SK-MEL-5 (cell line): Measurements from ENCODE around the gene HPRT1. TPM values are rescaled to one million over a fixed set of nuclear protein-coding genes. Genes with fewer than 3 reads are reported as not detected.

Experiments
- DNase-seq: peaks from one replicate; pipeline ENCODE4 v3.0.0-alpha.2; 2016; ENCODE audit warnings: low read depth, low spot score
- in situ Hi-C: cut with HindIII; loops from 2 replicates; pipeline ENCODE4 v1.10.0; 2016; ENCODE audit warnings: low sequenced_read_pairs, high pct_unique_total_duplicates, low pct_unique_long_range_greater_than_20kb
- total RNA-seq: library from RNA; depleted of rRNA; stranded (reverse); fragments of >200 nt; shearing (Covaris generic); gene quantifications from 2 replicates; pipeline ENCODE4 v1.2.3, GENCODE V29; 2014

HPRT1 gene
- total RNA-seq, 1 experiment from 2014 or later: 14.0 TPM

GRCh38 chrX:134528960-134529359, 69.0 kb downstream of the HPRT1 start:
- DNase-seq: no peak
- in situ Hi-C loops: no loop called here

DNA sequence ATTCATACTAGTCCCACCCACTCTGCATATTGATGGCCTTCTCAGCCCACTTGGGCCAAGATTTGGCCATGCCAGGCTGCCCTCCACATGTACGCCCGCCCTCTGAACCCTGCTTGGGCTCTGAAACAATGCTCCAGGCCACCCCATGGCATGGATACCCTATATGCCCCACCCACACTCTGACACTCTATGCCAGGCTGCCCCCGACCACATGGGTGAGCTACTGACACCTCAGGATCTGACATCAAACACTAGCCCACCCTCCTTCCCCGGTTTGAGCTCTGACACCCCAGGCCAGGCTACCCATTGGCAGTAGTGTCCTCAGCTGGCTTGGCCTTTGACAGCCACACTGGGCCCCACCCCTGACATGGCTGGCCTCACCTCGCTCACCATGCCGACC, 69.5 kb downstream of the HPRT1 start:
- no peak for DNase-seq
- in situ Hi-C loops: no loop called here

DNA sequence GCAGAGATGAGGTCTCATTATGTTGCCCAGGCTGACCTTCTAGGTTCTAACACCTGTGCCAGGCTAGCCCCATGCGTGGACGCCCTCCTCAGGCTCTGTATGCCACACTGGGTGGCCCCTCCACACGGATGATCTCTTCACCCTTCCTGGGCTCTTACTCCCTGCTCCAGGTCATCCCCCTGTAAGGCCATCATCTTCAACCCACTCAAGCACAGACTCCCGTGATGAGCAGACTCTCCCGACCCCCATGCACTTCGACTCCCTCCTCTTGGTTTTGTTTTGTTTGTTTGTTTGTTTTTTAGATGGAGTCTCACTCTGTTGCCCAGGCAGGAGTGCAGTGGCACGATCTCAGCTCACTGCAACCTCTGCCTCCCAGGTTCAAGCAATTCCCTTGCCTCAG, 70.9 kb downstream of the HPRT1 start:
- in situ Hi-C loops: no loop called here
- DNase-seq: no peak

DNA sequence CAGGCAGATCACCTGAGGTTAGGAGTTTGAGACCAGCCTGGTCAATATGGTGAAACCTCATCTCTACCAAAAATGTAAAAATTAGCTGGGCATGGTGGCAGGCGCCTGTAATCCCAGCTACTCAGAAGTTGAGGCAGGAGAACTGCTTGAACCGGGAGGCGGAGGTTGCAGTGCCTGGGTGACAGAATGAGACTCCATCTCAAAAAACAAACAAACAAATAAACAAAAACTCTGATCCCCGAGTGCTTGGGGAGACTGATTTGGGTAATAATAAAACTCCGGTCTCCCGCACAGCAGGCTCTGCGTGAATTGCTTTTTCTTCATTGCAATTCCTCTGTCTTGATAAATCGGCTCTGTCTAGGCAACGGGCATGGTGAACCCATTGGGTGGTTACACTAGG, 73.4 kb downstream of the HPRT1 start:
- in situ Hi-C loops: no loop called here
- no peak for DNase-seq

- in situ Hi-C loops: no loop called here
- DNase-seq: no peak
Observed at GRCh38 chrX:134533952-134534351, 74.0 kb downstream of the HPRT1 start.

DNA sequence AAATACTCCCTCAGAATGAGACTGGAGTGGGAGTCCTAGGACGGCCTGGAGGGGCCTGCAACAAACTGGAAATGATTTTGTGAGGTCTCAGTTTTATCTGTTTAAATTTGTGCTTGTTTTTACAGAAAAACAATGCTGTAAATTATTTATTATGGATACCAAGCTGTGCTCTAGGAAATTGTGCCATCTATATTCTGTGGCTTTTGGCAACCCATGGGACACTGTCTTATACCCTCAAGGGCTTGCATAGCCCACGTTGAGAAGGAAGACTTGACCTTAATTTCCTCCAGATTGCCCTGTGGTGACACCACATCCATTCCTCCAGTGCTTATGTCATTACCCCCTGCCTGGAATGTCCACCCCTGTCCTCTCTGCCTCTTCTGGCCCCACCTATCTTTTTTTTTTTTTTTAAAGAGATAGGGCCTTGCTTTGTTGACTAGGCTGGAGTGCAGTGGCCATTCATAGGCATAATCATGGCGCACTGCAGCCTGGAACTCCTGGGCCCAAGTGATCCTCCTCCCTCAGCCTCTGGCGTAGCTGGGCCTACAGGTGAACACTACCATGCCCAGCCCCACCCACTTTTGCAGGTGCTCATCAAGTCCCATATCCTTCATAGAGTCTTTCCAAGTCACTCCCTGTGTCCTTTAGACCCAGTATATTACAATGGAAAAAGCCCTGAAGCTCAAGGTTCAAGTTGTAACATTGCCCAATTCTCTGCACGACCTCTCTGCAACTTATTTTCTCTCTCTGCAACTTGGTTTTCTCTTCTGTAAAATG, 77.4 kb downstream of the HPRT1 start:
- in situ Hi-C loops: no loop called here
- DNase-seq: peak; percentile 65

DNA sequence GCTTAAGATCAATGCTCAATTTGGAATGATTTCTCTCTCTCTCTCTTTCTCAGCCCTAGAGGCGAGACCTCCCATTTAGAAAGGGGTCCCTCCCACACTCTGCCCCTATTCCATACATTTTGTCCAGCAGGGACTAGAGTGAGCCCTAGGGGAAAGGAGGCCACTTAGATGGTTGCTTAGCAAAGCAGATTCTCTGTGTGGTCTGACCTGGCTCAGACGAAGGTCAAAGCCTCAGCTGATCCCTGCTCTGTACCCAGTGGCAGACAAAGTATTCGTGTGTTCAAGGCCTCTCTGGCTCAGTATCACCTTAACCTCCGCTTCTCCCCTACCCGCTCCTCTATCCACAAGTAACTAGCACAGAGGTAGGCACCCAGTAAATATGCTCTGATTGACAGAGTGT, 78.4 kb downstream of the HPRT1 start:
- DNase-seq: no peak

DNA sequence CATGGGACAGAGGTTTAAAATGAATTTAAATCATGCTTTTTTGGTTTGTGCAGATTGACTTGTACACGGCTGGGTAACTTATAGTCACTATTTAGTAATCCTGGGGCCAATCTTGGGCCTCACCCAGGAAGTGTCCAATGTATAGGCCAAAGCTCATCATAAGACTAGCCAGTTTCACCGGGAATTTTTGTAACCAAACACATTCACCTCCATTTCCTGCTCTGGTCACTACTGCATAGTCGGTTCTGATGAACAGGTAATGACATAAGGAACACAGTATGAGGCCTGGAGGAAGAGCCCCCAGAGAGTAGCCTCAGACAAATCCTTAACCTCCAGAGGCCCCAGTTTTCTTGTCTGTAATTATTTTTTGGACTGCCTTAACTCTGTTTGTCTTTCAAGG, 81.9 kb downstream of the HPRT1 start:
- in situ Hi-C loops: no loop called here
- DNase-seq: no peak

More for the DNA sequence above, 78.4 kb downstream of the HPRT1 start:
- in situ Hi-C loops: no loop called here

- DNase-seq: no peak
- in situ Hi-C loops: no loop called here
Observed at GRCh38 chrX:134542485-134542884, 82.5 kb downstream of the HPRT1 start.

DNA sequence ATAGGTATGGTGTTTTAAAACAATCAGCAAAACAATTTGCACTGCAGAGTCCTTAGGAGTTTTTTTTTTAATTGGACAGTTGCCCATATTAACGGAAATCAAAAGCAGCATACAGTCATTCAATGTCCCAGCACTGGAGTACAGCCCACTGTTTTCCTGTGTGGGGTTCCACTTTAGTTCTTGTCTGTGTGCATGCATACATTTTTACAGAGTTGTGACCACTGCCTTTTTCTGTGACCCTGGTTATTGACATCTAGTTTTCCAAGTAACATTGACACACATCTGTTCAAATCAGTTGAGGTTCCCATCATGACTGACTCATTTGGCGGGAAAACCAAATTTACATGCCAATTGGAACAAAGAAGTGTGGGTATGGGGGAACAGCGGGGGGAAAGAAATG, 83.3 kb downstream of the HPRT1 start:
- DNase-seq: no peak
- in situ Hi-C loops: no loop called here

DNA sequence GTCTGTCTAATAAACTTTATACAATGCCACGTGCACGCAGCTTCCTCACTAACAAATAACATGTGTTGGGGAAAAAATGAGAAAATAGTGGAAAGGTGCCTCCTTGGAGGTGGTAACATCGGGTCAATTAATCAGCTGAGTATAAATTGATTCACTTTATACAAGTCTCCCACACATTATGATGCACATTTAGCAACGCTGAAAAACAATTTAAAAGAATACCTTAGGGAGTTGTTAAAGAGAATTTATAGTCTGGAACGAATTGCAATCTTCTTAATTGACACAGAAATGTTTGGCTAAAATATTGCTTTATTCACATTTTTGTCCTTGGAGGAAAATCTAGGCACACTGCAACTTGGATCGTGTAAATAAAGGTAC, 84.2 kb downstream of the HPRT1 start:
- no peak for DNase-seq
- in situ Hi-C loops: no loop called here

DNA sequence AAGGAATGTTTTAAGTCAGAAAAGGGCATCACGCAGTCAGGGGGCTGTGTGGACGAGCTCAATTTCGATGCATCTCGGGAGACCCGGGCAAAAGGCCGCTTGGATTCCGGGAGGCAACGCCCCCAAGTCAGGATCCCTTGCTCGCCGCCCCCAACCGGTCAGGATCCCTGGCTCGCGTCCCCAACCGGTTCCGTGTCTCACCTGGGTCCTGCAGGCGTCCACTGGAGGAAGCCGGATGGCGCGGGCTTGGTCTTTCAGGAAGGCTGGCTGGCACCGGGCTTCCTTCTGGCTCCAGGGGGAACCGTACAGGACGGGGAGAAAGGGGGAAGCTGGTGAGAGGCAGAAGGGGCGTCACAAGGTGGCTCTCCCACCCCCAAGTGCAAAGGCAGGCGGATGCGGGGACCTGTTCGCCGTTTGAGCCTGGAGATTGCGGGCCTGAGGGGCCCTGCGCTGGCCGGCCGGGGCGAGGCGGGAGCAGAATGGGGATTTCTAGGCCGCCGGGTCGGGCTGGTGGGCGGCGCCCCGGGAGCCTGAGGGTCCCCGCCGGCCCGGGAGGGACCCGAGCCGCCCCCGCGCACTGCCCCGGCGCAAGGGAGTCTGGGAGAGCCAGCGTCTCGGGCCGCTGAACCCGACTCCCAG, 84.7 kb downstream of the HPRT1 start:
- in situ Hi-C loops: no loop called here

DNA sequence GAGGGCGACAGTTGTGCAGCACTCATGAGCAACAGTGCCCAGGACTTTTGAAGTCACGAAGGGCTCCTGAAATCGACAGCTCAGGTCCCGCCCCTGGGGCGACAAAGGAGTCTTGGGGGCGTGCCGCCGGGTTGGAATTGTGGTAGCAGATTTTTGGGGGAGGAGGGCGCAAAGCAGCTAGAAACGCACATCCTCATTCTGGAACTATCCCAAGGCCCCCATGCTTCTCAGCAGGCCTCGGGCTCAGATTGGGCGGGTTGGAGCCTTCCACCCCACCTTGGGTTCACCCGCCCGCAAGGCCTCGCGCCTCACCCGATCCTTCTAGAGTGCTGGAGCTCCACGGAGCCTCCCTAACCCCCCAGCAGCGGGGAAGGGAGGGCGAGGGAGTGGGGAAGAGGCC, 85.5 kb downstream of the HPRT1 start:
- DNase-seq: no peak
- in situ Hi-C loops: no loop called here

More for the DNA sequence above, 84.7 kb downstream of the HPRT1 start:
- no peak for DNase-seq

GRCh38 chrX:134546187-134546586, 86.2 kb downstream of the HPRT1 start:
- no peak for DNase-seq
- in situ Hi-C loops: no loop called here

DNA sequence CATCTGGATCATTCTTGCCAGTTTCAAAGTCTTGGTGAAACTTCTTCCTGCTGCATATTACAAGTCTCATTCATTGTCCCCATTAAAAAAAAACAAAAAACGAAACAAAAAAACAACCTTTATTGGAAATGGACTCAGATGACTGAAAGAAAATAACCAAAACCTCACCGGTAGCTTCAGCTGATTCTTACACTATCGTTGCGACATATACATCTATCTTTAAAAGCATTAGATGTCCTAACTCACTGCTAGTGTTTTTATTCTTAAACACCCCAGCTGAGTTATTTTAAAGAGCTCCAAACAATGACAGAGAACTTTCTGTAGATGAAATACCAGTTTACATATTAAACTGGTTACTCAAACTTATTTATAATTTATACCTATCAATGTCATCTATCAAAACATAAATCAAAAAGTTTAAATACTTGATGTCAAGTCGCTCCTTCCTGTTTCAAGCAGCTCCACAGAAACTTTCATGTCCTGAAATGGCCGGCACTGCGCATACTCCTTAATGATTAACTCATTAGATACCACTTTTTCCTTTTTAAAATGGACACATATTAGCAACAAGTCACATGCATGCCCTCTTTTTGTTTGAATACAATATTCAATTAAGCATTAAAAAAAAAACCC, 87.2 kb downstream of the HPRT1 start:
- DNase-seq: no peak
- in situ Hi-C loops: no loop called here

DNA sequence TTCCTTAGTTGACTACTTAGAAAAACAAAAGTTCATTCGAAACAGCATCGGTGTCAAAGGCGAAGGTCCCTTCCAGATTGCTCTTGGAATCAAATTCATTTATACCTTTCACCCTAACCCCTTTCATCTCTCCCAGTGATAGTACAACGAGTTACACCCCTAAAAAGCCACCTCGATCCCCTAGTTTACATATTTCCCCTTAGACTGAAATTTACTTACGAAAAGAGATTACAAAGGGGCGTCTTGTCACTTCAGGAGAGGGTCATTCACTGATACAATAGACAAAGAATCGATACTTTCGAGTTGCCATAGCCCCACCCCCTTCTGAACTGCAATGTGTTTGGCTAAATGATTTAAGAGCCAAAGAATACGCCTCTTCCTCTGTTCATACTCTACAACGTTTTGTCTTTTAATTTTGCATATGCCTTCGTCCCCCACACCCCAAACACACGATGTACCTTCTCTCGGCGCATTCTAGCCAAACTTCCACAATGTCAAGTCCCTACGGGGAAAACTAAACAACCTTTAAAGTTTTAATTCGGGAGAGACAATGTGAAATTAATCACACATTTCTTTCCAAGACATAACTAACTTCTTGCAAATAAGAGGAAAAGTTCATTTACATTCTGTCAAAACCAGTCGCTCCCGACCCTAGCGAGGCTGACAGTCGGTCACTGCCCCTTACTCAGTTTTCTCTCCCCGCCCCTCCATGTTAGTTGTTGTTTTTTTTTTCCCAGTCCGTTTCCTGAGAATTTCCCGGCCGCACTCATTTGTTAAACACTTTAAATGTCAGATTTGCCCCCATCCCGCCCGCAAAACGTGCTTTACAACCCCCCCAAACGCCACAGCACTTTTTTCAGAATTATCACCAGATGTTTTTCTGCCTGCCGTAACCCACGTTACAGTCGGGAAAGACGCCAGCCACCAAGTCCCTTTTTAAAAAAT, 88.6 kb downstream of the HPRT1 start:
- in situ Hi-C loops: no loop called here
- no peak for DNase-seq
